DOHH2 (cell line): ENCODE results near the gene INSC.

ENCODE experiments used
- CTCF ChIP-seq: fragments of 200-600 bp; sonication (generic); IDR thresholded peaks from one replicate; pipeline ENCODE4 v1.5.1; 2014; ENCODE audit warnings: antibody characterized with exemption, mild to moderate bottlenecking, low read depth, low read length; ENCODE audit not compliant: poor library complexity, severe bottlenecking
- EZH2phosphoT487 ChIP-seq: fragments of 200-600 bp; sonication (generic); IDR thresholded peaks from 2 replicates; pipeline ENCODE4 v1.6.1; 2017; ENCODE audit warnings: borderline replicate concordance, mild to moderate bottlenecking, antibody characterized with exemption, low read length, moderate library complexity, mixed read lengths

- TF ChIP-seq CTCF = no peak
- TF ChIP-seq EZH2phosphoT487 = no peak
Observed at GRCh38 chr11:15229069-15229468, 114.3 kb downstream of the INSC start.
